HEK293 (cell line): ENCODE results near the gene MGMT.

Experiments used
- CTCF ChIA-PET: fragments of 350-600 bp; formaldehyde crosslinking; extraction: SDS; loops from one replicate; lab custom pipeline; 2021; ENCODE audit warnings: antibody characterized with exemption; lab: Yijun Ruan, JAX
- POLR2A ChIA-PET: fragments of 300-600 bp; formaldehyde crosslinking; extraction: SDS; loops from one replicate; lab custom pipeline; 2020; ENCODE audit warnings: antibody characterized with exemption, inconsistent platforms; lab: Yijun Ruan, JAX
- H3K27ac ChIP-seq: fragments of 200-500 bp; sonication (Bioruptor generic); 2 replicates; pipeline ENCODE4 v1.5.1; 2014; ENCODE audit warnings: low read depth, low read length, control low read depth, inconsistent platforms; ENCODE audit errors: extremely low read depth
- H3K36me3 ChIP-seq, 2 experiments: fragments of 200-500 bp in 1 of 2; sonication (Bioruptor generic) in 1 of 2; 1 replicate in 1 of 2; 2 replicates in 1 of 2; pipeline ENCODE4 v1.5.1; 2014 to 2017; ENCODE audit warnings: inconsistent platforms in 2 of 2, low read length in 2 of 2; ENCODE audit not compliant: control insufficient read depth in 2 of 2, insufficient read depth in 1 of 2
- H3K4me1 ChIP-seq: fragments of 200-500 bp; sonication (Bioruptor generic); 2 replicates; pipeline ENCODE4 v1.5.1; 2014; ENCODE audit warnings: mild to moderate bottlenecking, low read length, inconsistent platforms; ENCODE audit not compliant: control insufficient read depth, insufficient read depth
- H3K4me3 ChIP-seq: 2 replicates; pipeline ENCODE4 v1.5.1; 2011; ENCODE audit warnings: low read depth, mild to moderate bottlenecking, control low read depth, low read length, moderate library complexity
- H3K9me3 ChIP-seq: fragments of 200-500 bp; sonication (Bioruptor generic); 2 replicates; pipeline ENCODE4 v1.5.1; 2014; ENCODE audit warnings: low read depth, low read length, inconsistent platforms; ENCODE audit not compliant: control insufficient read depth, insufficient read depth
- HOXA7 ChIP-seq: sonication (generic); formaldehyde crosslinking; IDR thresholded peaks from 2 replicates; pipeline ENCODE4 v1.8.1; 2022; ENCODE audit warnings: missing genetic modification reagents, borderline replicate concordance
- MEIS1 ChIP-seq: sonication (generic); formaldehyde crosslinking; IDR thresholded peaks from 2 replicates; pipeline ENCODE4 v1.8.1; 2022; ENCODE audit warnings: missing genetic modification reagents, mild to moderate bottlenecking, borderline replicate concordance
- OVOL3 ChIP-seq: fragments of 450-650 bp; formaldehyde crosslinking; IDR thresholded peaks from 2 replicates; pipeline ENCODE4 v1.5.1; 2016; ENCODE audit warnings: missing biosample characterization, missing genetic modification characterization
- PRDM6 ChIP-seq: fragments of 450-650 bp; formaldehyde crosslinking; IDR thresholded peaks from 2 replicates; pipeline ENCODE4 v1.5.1; 2017; ENCODE audit warnings: missing biosample characterization, missing genetic modification characterization
- RBAK ChIP-seq: fragments of 450-650 bp; formaldehyde crosslinking; IDR thresholded peaks from 2 replicates; pipeline ENCODE4 v1.5.1; 2016; ENCODE audit warnings: missing biosample characterization, missing genetic modification characterization
- SCRT1 ChIP-seq: fragments of 450-650 bp; formaldehyde crosslinking; IDR thresholded peaks from 2 replicates; pipeline ENCODE4 v1.5.1; 2016; ENCODE audit warnings: missing biosample characterization, missing genetic modification characterization, borderline replicate concordance
- SCRT2 ChIP-seq: fragments of 450-650 bp; formaldehyde crosslinking; IDR thresholded peaks from 2 replicates; pipeline ENCODE4 v1.5.1; 2016; ENCODE audit warnings: missing biosample characterization, missing genetic modification characterization
- SETDB1 ChIP-seq: IDR thresholded peaks from one replicate; pipeline ENCODE4 v1.6.1; 2017; ENCODE audit warnings: mild to moderate bottlenecking, low read length, moderate library complexity, mixed read lengths; ENCODE audit not compliant: insufficient read length
- WT1 ChIP-seq: fragments of 450-650 bp; formaldehyde crosslinking; IDR thresholded peaks from 2 replicates; pipeline ENCODE4 v1.5.1; 2016; ENCODE audit warnings: missing biosample characterization, missing genetic modification characterization
- YY1 ChIP-seq: fragments of 450-650 bp; formaldehyde crosslinking; IDR thresholded peaks from 2 replicates; pipeline ENCODE4 v1.5.1; 2018; ENCODE audit warnings: missing biosample characterization, missing genetic modification characterization
- ZBTB48 ChIP-seq: fragments of 450-650 bp; formaldehyde crosslinking; IDR thresholded peaks from 2 replicates; pipeline ENCODE4 v1.5.1; 2016; ENCODE audit warnings: missing biosample characterization, missing genetic modification characterization
- ZNF18 ChIP-seq: fragments of 450-650 bp; formaldehyde crosslinking; IDR thresholded peaks from 2 replicates; pipeline ENCODE4 v1.5.1; 2016; ENCODE audit warnings: missing biosample characterization, missing genetic modification characterization
- ZNF2 ChIP-seq: fragments of 450-650 bp; formaldehyde crosslinking; IDR thresholded peaks from 2 replicates; pipeline ENCODE4 v1.5.1; 2016; ENCODE audit warnings: missing biosample characterization, missing genetic modification characterization
- ZNF239 ChIP-seq: fragments of 450-650 bp; formaldehyde crosslinking; IDR thresholded peaks from 2 replicates; pipeline ENCODE4 v1.5.1; 2016; ENCODE audit warnings: missing biosample characterization, missing genetic modification characterization
- ZNF555 ChIP-seq: fragments of 450-650 bp; formaldehyde crosslinking; conservative IDR thresholded peaks from 2 replicates; pipeline ENCODE4 v1.5.1; 2017; ENCODE audit warnings: missing biosample characterization, mild to moderate bottlenecking, missing genetic modification characterization, inconsistent platforms
- ZNF670 ChIP-seq: fragments of 450-650 bp; formaldehyde crosslinking; IDR thresholded peaks from 2 replicates; pipeline ENCODE4 v1.5.1; 2016; ENCODE audit warnings: missing biosample characterization, missing genetic modification characterization, low read depth
- ZNF707 ChIP-seq: fragments of 450-650 bp; formaldehyde crosslinking; IDR thresholded peaks from 2 replicates; pipeline ENCODE4 v1.5.1; 2016; ENCODE audit warnings: missing biosample characterization, missing genetic modification characterization
- ZNF830 ChIP-seq: fragments of 450-650 bp; IDR thresholded peaks from 2 replicates; pipeline ENCODE4 v1.5.0; 2018; ENCODE audit warnings: missing biosample characterization, missing genetic modification characterization, low read depth, mild to moderate bottlenecking, moderate library complexity
- TF ChIP-seq, protein P1 (sequence below): fragments of 450-650 bp; formaldehyde crosslinking; IDR thresholded peaks from 2 replicates; pipeline ENCODE4 v1.5.1; 2016; ENCODE audit warnings: missing biosample characterization, missing genetic modification characterization

MGMT gene

DNA sequence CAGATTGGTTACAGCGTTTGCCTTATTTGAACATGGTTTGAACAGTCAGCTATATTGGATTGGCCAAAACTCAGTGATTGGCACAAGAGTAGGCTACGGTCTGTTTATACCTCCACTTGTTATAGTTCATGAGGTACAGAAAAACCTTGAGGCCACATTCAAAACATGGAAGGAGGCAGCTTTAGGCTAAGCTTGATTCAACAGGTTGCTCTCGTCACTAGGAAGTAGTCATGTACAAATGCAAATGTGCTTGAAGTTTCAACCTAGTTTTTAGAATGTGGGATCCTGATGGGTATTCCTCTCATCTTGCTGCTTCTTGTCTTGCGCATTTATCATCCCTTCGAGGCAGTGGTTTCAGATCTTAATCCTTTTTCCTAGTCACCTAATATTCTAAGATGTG, 132.1 kb downstream of the MGMT start (continued):
- TF ChIP-seq OVOL3 (tag by site-specific recombination), result no peak
- no peak for TF ChIP-seq ZNF239 (tag by site-specific recombination)
- TF ChIP-seq RBAK (tag by site-specific recombination), result no peak
- TF ChIP-seq SCRT1 (tag by site-specific recombination), result peak; percentile 58
- peak; percentile 79 for TF ChIP-seq SCRT2 (tag by site-specific recombination)
- TF ChIP-seq ZNF555 (tag by site-specific recombination), result no peak
- no peak for TF ChIP-seq YY1
- no peak for TF ChIP-seq HOXA7 (CRISPR knock-in tag)

DNA sequence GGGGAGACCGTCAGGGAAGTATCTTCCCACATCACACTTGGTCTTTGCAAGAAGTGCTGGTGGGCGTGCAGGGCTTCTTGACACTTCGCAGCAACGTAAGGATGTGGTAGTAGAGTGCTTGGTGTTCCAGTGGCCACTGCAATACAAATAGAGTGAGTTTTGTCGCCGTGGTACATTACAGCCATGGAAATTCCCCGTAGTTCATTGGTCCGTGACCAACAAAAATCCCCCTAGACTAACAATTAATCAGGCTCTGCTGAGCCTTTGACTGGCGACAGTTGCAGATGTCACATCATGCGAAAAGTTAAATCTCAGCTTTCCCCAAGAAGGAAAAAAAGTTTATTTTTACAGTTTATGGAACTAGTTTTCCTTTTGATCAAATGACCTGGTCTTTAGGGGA, 134.7 kb downstream of the MGMT start:
- CTCF ChIA-PET, result interaction anchor here (0.7 kb wide), 1 partner anchor 526 kb away, joined by 3 read pairs; no protein-coding TSS in a partner anchor
- Histone ChIP-seq H3K36me3 (no peaks in the 10 kb centered on the region), H3K27ac (no peak overlapping the region), H3K9me3 (no peaks in the 10 kb centered on the region), H3K4me1 (peaks cover 10% of the 10 kb centered on the region), H3K4me3 (no peak overlapping the region)
- POLR2A ChIA-PET, result no interaction called here
- TF ChIP-seq ZNF2 (tag by site-specific recombination) (no peak), ZNF18 (no peak), MEIS1 (CRISPR knock-in tag) (no peak), ZNF830 (tag by site-specific recombination) (no peak), ZNF707 (tag by site-specific recombination) (no peak), SETDB1 (no peak), ZNF670 (no peak)
- TF ChIP-seq, protein P1, sequence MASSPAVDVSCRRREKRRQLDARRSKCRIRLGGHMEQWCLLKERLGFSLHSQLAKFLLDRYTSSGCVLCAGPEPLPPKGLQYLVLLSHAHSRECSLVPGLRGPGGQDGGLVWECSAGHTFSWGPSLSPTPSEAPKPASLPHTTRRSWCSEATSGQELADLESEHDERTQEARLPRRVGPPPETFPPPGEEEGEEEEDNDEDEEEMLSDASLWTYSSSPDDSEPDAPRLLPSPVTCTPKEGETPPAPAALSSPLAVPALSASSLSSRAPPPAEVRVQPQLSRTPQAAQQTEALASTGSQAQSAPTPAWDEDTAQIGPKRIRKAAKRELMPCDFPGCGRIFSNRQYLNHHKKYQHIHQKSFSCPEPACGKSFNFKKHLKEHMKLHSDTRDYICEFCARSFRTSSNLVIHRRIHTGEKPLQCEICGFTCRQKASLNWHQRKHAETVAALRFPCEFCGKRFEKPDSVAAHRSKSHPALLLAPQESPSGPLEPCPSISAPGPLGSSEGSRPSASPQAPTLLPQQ (tag by site-specific recombination), result no peak

GRCh38 chr10:129602938-129603535, 136.0 kb downstream of the MGMT start:
- CTCF ChIA-PET, result interaction anchor here (1.0 kb wide), 1 partner anchor 15 kb away, joined by 6 read pairs; no protein-coding TSS in a partner anchor

More at GRCh38 chr10:129602938-129603535, 136.0 kb downstream of the MGMT start:
- no peaks in the 10 kb centered on the region for H3K36me3 ChIP-seq
- TF ChIP-seq WT1 (tag by site-specific recombination) (no peak), PRDM6 (peak; percentile 28; the same call in 1 of the 2 replicates), ZBTB48 (tag by site-specific recombination) (no peak), RBAK (tag by site-specific recombination) (no peak)
- TF ChIP-seq, all 188 proteins: peak for 1
- Histone ChIP-seq H3K27ac (no peak overlapping the region), H3K9me3 (no peaks in the 10 kb centered on the region), H3K4me1 (peaks cover 10% of the 10 kb centered on the region), H3K4me3 (no peak overlapping the region)
- POLR2A ChIA-PET, result no interaction called here
